Activated CD4-positive, alpha-beta T cell treated with anti-CD3 and anti-CD28 coated beads, Interleukin-2, amount 10 ng/mL, durations not matched to agents 24 days and 14 days (primary cell): ENCODE measurements around the gene RGS12. TPM values are rescaled to one million over a fixed set of nuclear protein-coding genes. Genes with fewer than 3 reads are reported as not detected.

Experiments
- DNase-seq: peaks from one replicate; pipeline ENCODE4 v3.0.0; 2022
- H3K27ac Mint-ChIP-seq: one replicate; pipeline ENCODE4 v1.8.0; 2022; ENCODE audit warnings: mild to moderate bottlenecking, mixed read lengths
- H3K27me3 Mint-ChIP-seq: one replicate; pipeline ENCODE4 v1.8.0; 2022; ENCODE audit warnings: mixed read lengths
- H3K36me3 Mint-ChIP-seq: one replicate; pipeline ENCODE4 v1.8.0; 2022; ENCODE audit warnings: low read depth, mild to moderate bottlenecking, mixed read lengths
- H3K4me1 Mint-ChIP-seq: one replicate; pipeline ENCODE4 v1.8.0; 2021; ENCODE audit warnings: mixed read lengths
- H3K4me3 Mint-ChIP-seq: one replicate; pipeline ENCODE4 v1.8.0; 2022; ENCODE audit warnings: mild to moderate bottlenecking, moderate library complexity, mixed read lengths
- H3K9me3 Mint-ChIP-seq: one replicate; pipeline ENCODE4 v1.8.0; 2021; ENCODE audit warnings: mixed read lengths
- intact Hi-C: fragments of 100-400 bp; cut with micrococcal nuclease; formaldehyde crosslinking; loops from one replicate; pipeline ENCODE4 v1.15.1; 2023
- total RNA-seq: library from RNA; stranded (reverse); gene quantifications from 2 replicates; pipeline ENCODE4 v1.2.3, GENCODE V29; 2022

RGS12 gene
- total RNA-seq, 1 donor from 2014 or later, result 3.3 TPM

DNA sequence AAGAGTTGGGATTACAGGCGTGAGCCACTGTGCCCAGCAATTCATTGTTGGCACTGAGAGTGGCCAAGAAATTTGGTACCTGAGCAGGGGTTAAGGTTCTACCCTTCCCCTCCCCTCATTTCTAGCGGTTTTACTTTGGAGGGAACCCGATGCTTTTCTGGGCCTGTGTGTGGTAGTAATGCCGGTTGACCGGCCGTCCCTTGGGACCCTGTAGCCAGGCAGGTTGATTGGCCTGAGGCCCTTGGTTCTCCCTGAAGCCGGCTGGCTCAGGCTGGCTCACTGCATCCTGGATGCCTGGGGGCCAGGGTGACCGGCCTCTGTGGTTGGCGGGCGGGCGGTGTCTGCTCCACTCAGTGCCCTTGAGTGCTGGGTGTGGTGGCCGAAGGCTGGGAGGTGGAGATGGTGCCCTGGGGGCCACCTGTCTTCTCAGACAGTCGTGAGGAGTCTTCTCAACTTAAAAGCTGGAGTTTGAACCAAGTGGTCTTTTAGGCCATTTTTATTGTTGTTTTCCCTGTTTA, 45.6 kb downstream of the RGS12 start:
- peak; percentile 44 for DNase-seq
- no peaks in the 10 kb centered on the region for H3K36me3 Mint-ChIP-seq
- H3K27me3 Mint-ChIP-seq, result peaks cover 2% of the 10 kb centered on the region
- H3K4me3 Mint-ChIP-seq, result no peak overlapping the region
- no peaks in the 10 kb centered on the region for H3K9me3 Mint-ChIP-seq
- intact Hi-C loops, result no loop called here
- no peak overlapping the region for H3K27ac Mint-ChIP-seq
- peaks cover 2% of the 10 kb centered on the region for H3K4me1 Mint-ChIP-seq

GRCh38 chr4:3338976-3339531, 46.2 kb downstream of the RGS12 start:
- H3K27ac Mint-ChIP-seq, result no peak overlapping the region
- intact Hi-C loops, result no loop called here

DNA sequence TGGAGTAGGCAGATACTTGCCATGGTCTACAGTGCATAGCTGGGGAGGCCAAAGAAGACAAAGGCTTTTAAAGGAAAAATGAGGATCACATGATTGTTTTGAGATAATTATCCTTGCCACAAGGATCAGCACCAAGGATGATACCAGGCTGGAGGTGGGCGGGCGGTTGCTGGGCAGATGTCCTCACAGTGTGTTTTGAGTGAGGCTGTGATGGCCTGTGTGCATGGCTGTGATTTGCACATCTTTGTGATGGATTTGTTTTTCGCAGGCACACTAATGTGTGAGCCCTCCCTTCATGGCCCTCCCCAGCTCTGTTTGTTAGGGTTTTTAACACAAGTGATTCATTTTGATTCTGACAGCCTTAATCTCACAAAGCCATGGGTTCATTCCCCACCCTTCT, 46.8 kb downstream of the RGS12 start:
- intact Hi-C loops, result no loop called here
- Mint-ChIP-seq H3K36me3 (no peaks in the 10 kb centered on the region), H3K27me3 (no peaks in the 10 kb centered on the region), H3K27ac (no peak overlapping the region), H3K4me1 (peaks cover 2% of the 10 kb centered on the region), H3K9me3 (no peaks in the 10 kb centered on the region), H3K4me3 (no peak overlapping the region)
- DNase-seq, result peak; percentile 45

More at GRCh38 chr4:3338976-3339531, 46.2 kb downstream of the RGS12 start:
- no peaks in the 10 kb centered on the region for H3K27me3 Mint-ChIP-seq
- no peak overlapping the region for H3K4me3 Mint-ChIP-seq
- DNase-seq, result no peak
- H3K36me3 Mint-ChIP-seq, result no peaks in the 10 kb centered on the region
- H3K9me3 Mint-ChIP-seq, result no peaks in the 10 kb centered on the region
- H3K4me1 Mint-ChIP-seq, result peaks cover 2% of the 10 kb centered on the region

- DNase-seq, result peak; percentile 48
- intact Hi-C loops, result loop anchor here (10.0 kb wide), 1 partner anchor 545 kb away; no protein-coding TSS in a partner anchor
- H3K36me3 Mint-ChIP-seq, result no peaks in the 10 kb centered on the region
- H3K27me3 Mint-ChIP-seq, result no peaks in the 10 kb centered on the region
- no peaks in the 10 kb centered on the region for H3K9me3 Mint-ChIP-seq
- H3K4me1 Mint-ChIP-seq, result peaks cover 2% of the 10 kb centered on the region
- no peak overlapping the region for H3K27ac Mint-ChIP-seq
- H3K4me3 Mint-ChIP-seq, result no peak overlapping the region
These were observed 47.3 kb downstream of the RGS12 start for GRCh38 chr4:3340038-3340699.

- no peak overlapping the region for H3K27ac Mint-ChIP-seq
- H3K9me3 Mint-ChIP-seq, result no peaks in the 10 kb centered on the region
- H3K4me1 Mint-ChIP-seq, result peaks cover 2% of the 10 kb centered on the region
- intact Hi-C loops, result loop anchor here (10.0 kb wide), 1 partner anchor 544 kb away; no protein-coding TSS in a partner anchor
- DNase-seq, result peak; percentile 41
- no peak overlapping the region for H3K4me3 Mint-ChIP-seq
- no peaks in the 10 kb centered on the region for H3K36me3 Mint-ChIP-seq
- no peaks in the 10 kb centered on the region for H3K27me3 Mint-ChIP-seq
These were observed 47.9 kb downstream of the RGS12 start for GRCh38 chr4:3340700-3341083.

- peak; percentile 39 for DNase-seq
These were observed 48.9 kb downstream of the RGS12 start for GRCh38 chr4:3341760-3342159.

DNA sequence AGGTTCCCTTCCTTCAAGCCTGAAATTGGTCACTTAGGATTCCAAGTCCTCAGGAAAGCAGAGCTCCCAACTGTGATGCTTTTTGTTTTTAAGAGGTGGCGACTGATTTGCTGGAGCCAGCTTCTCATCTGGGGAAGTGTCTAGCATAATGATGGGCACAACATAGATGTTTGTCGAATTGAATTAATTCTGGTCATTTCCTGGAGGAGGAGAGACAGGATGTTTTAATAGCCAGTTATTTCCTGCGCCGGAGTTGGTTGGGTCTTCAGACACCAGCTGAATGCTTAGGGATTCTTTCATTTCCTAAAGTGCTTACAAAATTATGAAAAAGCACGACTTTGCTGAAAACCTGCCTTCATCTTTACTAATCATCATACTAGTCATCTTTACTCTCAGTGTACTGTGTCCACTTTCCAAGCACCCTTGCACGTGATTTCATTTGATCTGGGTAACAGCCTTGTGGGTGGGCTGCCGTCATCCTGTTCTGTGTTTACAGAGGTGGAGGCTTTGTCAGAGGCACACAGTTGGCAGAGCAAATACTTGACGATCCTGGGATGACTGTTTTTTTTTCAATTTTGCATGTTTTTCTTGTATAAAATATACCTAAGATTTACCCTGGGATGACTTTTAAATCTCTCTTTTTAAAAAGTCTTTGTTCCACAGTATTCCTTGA, 49.5 kb downstream of the RGS12 start:
- no peak overlapping the region for H3K4me3 Mint-ChIP-seq
- H3K36me3 Mint-ChIP-seq, result no peaks in the 10 kb centered on the region
- intact Hi-C loops, result loop anchor here (10.0 kb wide), 1 partner anchor 542 kb away; no protein-coding TSS in a partner anchor
- no peak overlapping the region for H3K27ac Mint-ChIP-seq
- peak; percentile 52 for DNase-seq
- H3K4me1 Mint-ChIP-seq, result peaks cover 8% of the 10 kb centered on the region
- no peaks in the 10 kb centered on the region for H3K27me3 Mint-ChIP-seq
- H3K9me3 Mint-ChIP-seq, result no peaks in the 10 kb centered on the region

More at GRCh38 chr4:3341760-3342159, 48.9 kb downstream of the RGS12 start:
- intact Hi-C loops, result loop anchor here (10.0 kb wide), 1 partner anchor 543 kb away; no protein-coding TSS in a partner anchor
- peaks cover 8% of the 10 kb centered on the region for H3K4me1 Mint-ChIP-seq
- H3K4me3 Mint-ChIP-seq, result no peak overlapping the region
- no peaks in the 10 kb centered on the region for H3K36me3 Mint-ChIP-seq
- no peaks in the 10 kb centered on the region for H3K27me3 Mint-ChIP-seq
- no peak overlapping the region for H3K27ac Mint-ChIP-seq
- H3K9me3 Mint-ChIP-seq, result no peaks in the 10 kb centered on the region

Other genes with a start within 250 kb of the RGS12 start
- not detected in 2 replicates for gene HTT-AS, start 218.5 kb upstream of the RGS12 start, total RNA-seq
- gene HTT, start 218.3 kb upstream of the RGS12 start, total RNA-seq, result 67.4 and 70.6 TPM in 2 replicates
- gene MSANTD1, start 43.9 kb upstream of the RGS12 start, total RNA-seq, result 0.62 and 0.70 TPM in 2 replicates
- not detected in 2 replicates for gene HGFAC, start 148.9 kb downstream of the RGS12 start, total RNA-seq
- gene DOK7, start 170.3 kb downstream of the RGS12 start, total RNA-seq, result not detected in 2 replicates
- 76.1 and 81.6 TPM in 2 replicates for gene LRPAP1, start 239.4 kb downstream of the RGS12 start, total RNA-seq